ENCODE results near the gene KIRREL3.

KIRREL3 gene

DNA sequence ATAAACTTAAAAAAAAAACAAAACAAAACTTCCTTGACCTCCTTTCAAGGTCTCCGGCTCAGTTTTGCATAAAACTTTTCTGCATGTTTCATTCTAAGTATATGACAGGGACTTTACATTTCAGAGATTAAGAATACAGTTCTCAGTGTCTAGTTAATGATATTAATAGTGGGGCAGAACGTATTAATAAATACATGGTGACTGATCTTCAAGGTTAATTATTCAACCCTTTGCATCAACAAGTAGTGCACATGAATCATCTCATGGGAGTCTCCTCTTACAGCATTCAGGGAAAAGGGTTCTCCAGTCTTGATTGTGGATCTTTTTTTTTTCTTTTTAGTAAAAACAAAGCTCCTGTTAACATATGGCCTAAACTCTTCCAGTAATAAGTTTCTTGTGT lies 146.8 kb downstream of the KIRREL3 start:
- FAIRE-seq (no peak), DNase-seq (ENCODE audit: insufficient read length, low spot score) (no peak)
- TF ChIP-seq, protein P1, sequence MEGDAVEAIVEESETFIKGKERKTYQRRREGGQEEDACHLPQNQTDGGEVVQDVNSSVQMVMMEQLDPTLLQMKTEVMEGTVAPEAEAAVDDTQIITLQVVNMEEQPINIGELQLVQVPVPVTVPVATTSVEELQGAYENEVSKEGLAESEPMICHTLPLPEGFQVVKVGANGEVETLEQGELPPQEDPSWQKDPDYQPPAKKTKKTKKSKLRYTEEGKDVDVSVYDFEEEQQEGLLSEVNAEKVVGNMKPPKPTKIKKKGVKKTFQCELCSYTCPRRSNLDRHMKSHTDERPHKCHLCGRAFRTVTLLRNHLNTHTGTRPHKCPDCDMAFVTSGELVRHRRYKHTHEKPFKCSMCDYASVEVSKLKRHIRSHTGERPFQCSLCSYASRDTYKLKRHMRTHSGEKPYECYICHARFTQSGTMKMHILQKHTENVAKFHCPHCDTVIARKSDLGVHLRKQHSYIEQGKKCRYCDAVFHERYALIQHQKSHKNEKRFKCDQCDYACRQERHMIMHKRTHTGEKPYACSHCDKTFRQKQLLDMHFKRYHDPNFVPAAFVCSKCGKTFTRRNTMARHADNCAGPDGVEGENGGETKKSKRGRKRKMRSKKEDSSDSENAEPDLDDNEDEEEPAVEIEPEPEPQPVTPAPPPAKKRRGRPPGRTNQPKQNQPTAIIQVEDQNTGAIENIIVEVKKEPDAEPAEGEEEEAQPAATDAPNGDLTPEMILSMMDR (IDR thresholded peaks at IDR 0.05; ENCODE audit: insufficient read depth, missing control alignments) = no peak

DNA sequence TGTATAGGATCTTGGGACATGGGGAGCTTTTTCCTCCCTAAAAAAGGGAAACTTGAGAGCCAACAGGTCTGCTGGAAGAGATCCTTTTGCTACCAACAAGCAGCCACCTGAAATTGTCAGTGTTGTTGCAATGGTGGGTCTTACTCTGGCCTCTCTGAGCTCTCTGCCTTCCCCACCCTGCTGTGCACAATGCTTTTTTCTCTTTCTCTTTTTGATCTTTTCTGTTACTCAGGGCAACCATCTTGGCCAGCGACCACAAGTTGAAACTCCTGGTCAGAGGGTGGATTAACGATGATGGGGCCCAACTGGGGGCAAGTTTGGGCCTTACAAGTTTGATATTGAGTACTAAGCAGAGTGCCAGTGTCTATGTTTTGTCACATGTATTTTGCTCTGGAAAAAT lies 155.8 kb downstream of the KIRREL3 start:
- DNase-seq (ENCODE audit: insufficient read length, low spot score) (no peak), FAIRE-seq (no peak)
- TF ChIP-seq, protein P1 (IDR thresholded peaks at IDR 0.05; ENCODE audit: insufficient read depth, missing control alignments) = no peak

GRCh38 chr11:126843096-126843495 lies 157.5 kb downstream of the KIRREL3 start:
- TF ChIP-seq, protein P1 (IDR thresholded peaks at IDR 0.05; ENCODE audit: insufficient read depth, missing control alignments) = no peak
- DNase-seq (ENCODE audit: insufficient read length, low spot score) (no peak), FAIRE-seq (no peak)

DNA sequence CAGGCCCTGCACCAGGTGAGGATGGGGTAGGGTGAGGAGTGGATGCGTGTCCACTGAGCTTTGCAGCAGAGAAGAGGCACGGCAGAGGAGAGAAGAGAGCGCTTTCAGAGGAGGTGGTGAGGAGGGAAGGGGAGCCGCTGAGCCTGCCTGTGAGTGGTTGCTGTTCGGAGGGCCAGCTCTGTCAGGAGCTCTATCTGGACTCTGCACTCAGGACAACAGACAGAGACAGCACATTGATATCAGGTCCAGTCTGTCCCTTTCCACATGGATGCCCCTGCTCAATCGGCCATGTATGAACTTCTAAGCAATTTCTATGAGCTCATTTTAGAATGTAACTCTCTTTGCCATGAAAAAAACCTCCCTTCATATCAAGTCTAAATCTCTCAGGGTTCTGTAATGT lies 158.6 kb downstream of the KIRREL3 start:
- FAIRE-seq = no peak
- TF ChIP-seq, protein P1 (IDR thresholded peaks at IDR 0.05; ENCODE audit: insufficient read depth, missing control alignments) = no peak

GRCh38 chr11:126840975-126841374 lies 159.6 kb downstream of the KIRREL3 start:
- no peak for DNase-seq (ENCODE audit: insufficient read length, low spot score)
- FAIRE-seq = no peak

More for the DNA sequence above, 158.6 kb downstream of the KIRREL3 start:
- DNase-seq (ENCODE audit: insufficient read length, low spot score) = no peak

GRCh38 chr11:126840201-126840886 lies 160.2 kb downstream of the KIRREL3 start:
- TF ChIP-seq, protein P1 (IDR thresholded peaks at IDR 0.05; ENCODE audit: insufficient read depth, missing control alignments) = no peak
- no peak for DNase-seq (ENCODE audit: insufficient read length, low spot score)
- FAIRE-seq = no peak

More at GRCh38 chr11:126840975-126841374, 159.6 kb downstream of the KIRREL3 start:
- TF ChIP-seq, protein P1 (IDR thresholded peaks at IDR 0.05; ENCODE audit: insufficient read depth, missing control alignments) = no peak

- TF ChIP-seq, protein P1 (IDR thresholded peaks at IDR 0.05; ENCODE audit: insufficient read depth, missing control alignments) = no peak
- FAIRE-seq = no peak
- no peak for DNase-seq (ENCODE audit: insufficient read length, low spot score)
Observed at GRCh38 chr11:126839496-126839895, 161.1 kb downstream of the KIRREL3 start.

Data from D721Med (cell line).